Measurements from ENCODE around the gene MYO10.

The MYO10 gene

GRCh38 chr5:16784843-16785791, 151.0 kb downstream of the MYO10 start:
- H3K4me3 ChIP-seq (ENCODE audit: low read depth, low read length): no peak overlapping the region
- DNase-seq (ENCODE audit: low read depth): peak; percentile 48
- no peak for TF ChIP-seq CTCF (IDR thresholded peaks at IDR 0.05; ENCODE audit: low read depth, low read length, missing control alignments)

GRCh38 chr5:16784088-16784487, 152.0 kb downstream of the MYO10 start:
- no peak for TF ChIP-seq CTCF (IDR thresholded peaks at IDR 0.05; ENCODE audit: low read depth, low read length, missing control alignments)
- no peak overlapping the region for H3K4me3 ChIP-seq (ENCODE audit: low read depth, low read length)
- no peak for DNase-seq (ENCODE audit: low read depth)

- no peak for TF ChIP-seq CTCF (IDR thresholded peaks at IDR 0.05; ENCODE audit: low read depth, low read length, missing control alignments)
- no peak for DNase-seq (ENCODE audit: low read depth)
- no peak overlapping the region for H3K4me3 ChIP-seq (ENCODE audit: low read depth, low read length)
Measured at GRCh38 chr5:16781828-16782626, 154.1 kb downstream of the MYO10 start.

- H3K4me3 ChIP-seq (ENCODE audit: low read depth, low read length): no peak overlapping the region
- no peak for TF ChIP-seq CTCF (IDR thresholded peaks at IDR 0.05; ENCODE audit: low read depth, low read length, missing control alignments)
- no peak for DNase-seq (ENCODE audit: low read depth)
Measured at GRCh38 chr5:16780325-16780724, 155.8 kb downstream of the MYO10 start.

GRCh38 chr5:16777432-16777831, 158.7 kb downstream of the MYO10 start:
- no peak overlapping the region for H3K4me3 ChIP-seq (ENCODE audit: low read depth, low read length)
- no peak for DNase-seq (ENCODE audit: low read depth)
- TF ChIP-seq CTCF (IDR thresholded peaks at IDR 0.05; ENCODE audit: low read depth, low read length, missing control alignments): no peak

- TF ChIP-seq CTCF (IDR thresholded peaks at IDR 0.05; ENCODE audit: low read depth, low read length, missing control alignments): peak; percentile 12
- no peak for DNase-seq (ENCODE audit: low read depth)
- no peak overlapping the region for H3K4me3 ChIP-seq (ENCODE audit: low read depth, low read length)
Measured at GRCh38 chr5:16776611-16777251, 159.4 kb downstream of the MYO10 start.
